ENCODE results near the gene CRHR1.

- TF ChIP-seq POLR2A (IDR thresholded peaks at IDR 0.05): no peak
- no peak for TF ChIP-seq CTCF (IDR thresholded peaks at IDR 0.05)
Observed at GRCh38 chr17:45823598-45823997, 39.5 kb downstream of the CRHR1 start.
